Measurements from ENCODE around the gene MKRN2OS.
"Not testable (repeated sequence)": the region's sequence is repeated elsewhere in the genome, so short reads cannot be mapped to it uniquely, and the experiment has no call there.

Gene MKRN2OS

DNA sequence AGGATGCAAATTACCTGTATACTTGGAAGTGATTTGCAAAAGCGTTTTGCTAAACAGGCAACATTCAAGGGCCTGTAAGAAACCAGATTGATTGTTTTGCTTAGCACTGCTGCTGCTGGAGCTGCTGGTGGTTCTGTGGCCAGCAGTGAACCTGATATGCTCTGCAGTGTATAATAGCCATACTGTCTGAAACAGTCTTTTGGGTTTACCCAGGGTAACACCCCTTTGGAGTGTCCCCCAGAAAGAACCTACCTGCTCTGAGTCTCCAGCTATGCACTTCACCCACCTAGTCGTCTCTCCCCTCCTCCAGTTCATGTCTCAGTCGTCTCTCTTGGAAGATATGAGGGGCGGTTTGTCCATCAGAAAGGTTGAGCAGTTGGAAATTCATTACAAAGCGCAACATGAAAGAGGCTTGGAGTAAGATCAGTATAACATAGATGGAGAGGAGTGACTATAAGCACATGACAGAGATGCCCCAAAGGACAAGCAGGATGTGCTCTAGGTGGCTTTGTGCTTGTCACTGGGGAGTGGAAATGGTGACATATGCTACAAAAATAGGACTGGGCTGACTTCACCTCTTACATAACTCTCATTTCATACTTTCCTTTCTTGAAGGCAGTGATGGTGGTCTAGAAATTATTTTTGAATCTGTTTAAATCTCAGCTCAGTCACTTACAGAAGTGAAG, 15.3 kb upstream of the MKRN2OS start:
- no peak for DNase-seq

DNA sequence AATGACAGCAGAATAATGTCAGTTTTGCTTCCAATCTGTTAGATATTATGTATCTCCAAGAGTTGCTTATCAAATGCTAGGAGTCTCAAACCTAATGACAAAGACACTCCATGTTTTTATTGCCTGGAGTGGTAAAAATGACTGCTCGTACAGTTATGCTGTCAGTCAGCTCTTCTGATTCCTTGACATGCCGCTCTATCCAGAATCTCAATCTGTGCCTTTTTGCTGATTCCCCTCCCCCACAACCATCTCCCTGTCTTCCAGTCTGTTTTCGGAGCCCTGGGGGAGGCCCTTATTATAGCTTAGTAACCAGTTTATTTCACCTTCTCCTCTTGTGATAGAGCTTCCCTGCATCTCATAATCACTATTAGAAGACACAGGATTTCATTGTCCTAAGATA, 14.2 kb upstream of the MKRN2OS start:
- no peak for DNase-seq

DNA sequence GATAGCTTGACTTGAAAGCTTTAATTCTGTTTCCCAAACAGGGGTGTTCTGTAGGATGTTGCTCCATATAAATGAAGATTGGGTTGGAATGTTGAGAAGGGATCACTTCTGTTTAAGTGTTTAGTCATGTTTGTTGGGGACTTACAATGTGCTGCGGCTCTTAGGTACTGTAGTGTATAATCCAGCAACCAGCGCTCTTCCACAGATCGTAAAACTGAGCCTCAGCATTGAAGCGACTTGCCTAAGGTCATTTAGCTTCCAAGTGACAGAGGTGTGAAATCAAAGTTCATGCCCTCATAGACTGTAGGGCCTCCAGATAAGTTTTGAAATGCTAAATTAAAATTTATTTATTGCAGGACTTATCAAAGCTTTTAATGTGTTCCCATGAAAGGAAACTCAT, 13.4 kb upstream of the MKRN2OS start:
- no peak for DNase-seq

DNA sequence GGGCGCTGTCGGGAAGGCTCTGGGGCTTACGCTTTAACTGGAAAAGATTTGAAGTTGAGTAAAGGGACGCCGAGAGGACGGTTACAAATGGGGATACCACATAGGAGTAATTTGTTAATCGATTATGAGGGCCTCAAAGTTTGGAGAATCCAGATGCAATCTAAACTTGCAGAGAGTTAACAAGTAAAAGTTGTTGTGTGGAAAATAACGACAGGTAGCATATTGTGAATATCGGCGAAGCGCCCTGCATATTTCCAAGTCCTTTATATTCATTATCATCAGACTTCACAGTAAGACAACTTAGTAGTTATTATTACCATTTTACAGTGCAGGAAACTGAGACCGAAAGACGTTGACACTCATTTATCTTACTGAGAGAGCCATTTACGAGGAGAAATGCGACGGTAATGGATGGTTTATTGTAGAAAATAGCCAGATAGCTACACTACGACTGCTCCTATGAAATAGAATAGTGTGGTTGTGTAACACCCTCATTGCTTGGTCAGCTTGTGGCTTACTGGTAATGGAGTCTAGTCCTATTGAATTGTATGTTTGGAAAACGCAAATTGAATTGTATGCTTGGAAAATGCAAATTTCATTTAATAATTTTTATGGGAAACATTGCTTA, 12.3 kb upstream of the MKRN2OS start:
- no peak for DNase-seq

DNA sequence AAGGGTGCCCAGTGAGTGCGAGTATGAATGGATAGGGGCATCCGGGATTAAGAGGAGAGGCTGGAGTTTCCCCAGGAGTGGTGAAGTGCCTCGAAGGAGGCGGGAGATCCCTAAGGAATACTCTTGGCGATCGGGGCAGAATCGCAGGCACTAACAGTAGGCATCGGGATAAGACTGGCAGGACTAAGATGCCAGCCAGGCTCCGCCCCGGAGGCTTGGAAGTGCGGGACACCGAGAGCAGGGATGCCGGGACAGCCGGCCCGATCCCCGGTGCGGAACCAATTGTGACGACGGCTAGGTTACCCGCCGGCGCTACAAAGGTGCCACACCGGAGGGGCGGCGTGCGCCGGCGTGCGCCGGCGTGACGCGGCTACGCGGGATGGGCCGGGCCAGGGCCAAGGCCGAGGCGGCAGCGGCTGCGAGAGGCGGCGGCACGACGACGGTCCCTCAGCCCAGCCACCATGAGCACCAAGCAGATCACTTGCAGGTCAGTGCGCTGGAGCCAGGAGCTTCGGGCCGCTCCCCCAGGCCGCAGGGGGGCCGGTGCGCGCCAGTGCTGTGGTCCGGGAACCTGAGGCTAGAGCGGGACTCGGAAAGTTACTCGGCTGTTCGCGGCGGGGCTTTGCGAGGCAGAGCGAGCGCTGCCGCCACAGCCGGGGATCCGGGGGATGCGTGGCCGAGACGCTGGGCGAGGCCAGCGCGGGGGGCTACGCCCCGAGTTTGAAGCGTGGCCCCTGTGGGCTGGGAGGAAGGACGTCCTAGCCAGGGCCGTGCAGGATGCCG, 11.6 kb upstream of the MKRN2OS start, which contains the start of gene MKRN2:
MKRN2 (plus strand) TSS at position 398 of the 783 bp plus-strand sequence; CDS start at position 462, 64 bp downstream.
- DNase-seq: peak; percentile 66

DNA sequence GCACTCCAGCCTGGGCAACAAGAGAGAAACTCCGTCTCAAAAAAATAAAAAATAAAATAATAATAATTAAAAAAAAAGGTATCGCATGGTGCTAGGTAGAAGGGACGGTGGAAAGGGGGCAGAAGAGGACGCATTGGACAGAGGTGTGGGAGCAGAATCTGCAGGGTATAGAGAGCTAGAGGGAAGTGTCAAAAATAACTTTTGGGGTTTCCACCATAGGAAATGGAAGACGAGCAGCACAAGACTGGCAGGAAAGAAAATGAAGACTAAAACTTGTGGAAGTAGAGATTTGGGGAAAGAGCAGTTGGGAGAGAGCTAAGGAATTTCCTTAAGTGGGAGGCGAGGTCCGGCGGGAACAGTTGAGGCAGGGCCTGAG, 11.0 kb upstream of the MKRN2OS start:
- no peak for DNase-seq

DNA sequence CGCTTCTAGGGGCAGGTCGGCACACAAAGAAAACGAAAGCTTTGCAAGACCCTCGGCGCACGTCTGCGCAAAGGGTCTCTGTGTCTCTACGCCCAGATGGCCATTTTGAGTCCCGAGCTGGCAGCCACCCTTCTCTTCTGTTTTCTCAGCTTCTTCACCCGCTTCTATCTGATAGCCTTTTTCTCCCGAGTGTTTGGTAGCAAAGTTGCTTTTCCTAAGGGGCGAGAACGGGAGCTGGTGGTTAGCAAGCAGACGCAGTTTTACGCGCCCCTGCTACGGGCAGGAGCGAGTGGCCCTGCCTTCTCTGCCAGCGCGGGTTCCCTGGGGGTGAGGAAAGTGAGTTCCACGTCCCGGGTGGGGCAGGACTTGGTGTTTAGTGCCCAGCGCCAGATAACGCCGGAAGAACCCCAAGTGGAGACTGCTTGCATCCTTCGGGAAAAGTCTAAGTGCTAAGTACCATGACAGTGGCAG, 8.7 kb upstream of the MKRN2OS start:
- DNase-seq: no peak

DNA sequence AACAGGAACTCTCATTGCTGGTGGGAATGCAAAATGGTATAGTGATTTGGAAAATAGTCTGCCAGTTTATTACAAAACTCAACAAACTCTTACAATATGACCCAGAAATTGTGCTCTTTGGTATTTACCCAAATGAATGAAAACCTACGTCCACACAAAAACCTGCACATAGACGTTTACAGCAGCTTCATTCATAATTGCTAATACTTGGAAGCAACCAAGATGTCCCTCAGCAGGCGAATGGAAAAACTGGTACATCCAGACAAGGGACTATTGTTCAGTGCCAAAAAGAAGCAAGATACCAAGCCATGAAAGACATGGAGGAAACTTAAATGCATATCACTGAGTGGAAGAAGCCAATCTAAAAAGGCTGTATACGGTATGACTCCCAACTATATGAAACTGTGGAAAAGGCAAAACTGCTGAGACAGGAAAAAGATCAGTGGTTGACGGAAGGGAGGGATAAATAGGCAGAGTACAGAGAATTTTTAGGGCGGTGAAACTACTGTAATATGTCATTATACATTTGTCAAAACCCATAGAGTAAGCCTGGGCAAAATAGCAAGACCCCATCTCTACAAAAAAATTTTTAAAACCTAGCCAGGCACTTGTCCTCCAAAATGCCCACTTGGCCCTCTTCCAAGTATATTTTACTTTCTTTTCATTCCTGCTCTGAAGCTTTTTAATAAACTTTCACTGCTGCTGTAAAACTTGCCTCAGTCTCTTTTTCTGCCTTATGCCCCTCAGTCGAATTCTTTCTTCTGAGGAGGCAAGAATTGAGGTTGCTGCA, 4.9 kb upstream of the MKRN2OS start:
- no peak for DNase-seq

DNA sequence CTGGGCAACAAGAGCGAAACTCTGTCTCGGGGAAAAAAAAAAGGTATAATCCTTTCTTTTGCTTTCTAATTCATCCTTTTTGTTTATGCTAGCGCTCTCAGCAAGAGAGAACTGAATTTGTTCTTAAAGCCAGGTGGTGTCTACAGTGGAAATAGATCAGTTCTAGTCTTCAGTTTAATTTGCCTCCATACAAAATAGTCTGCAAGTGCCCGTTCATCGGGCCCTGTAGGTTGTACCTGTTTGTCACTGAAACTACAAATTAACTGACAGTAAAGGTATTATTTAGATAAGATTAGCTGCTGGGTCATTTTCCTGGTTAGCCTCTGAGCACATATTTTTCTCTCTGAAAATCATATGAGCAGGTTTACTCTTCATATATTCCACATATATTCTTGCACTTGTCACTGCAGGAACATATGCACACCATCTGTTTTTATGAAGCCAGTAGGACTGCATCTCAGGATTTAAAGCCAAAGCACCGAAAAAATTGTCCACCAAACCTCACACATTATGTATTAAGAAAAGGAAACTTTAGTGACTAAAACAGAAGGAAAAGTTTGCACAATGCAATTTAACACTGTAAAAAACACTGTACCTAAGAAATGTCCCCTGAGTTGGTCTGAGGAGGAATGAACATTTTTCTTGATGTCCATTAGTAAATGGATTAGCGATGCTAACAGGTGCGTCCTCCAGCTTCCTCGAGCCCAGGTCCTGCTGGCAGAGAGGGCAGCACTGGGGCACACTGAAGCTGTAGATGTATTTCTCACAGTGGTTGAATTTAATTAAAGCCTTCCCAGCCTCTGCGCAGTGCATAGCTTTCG, 437 bp downstream of the MKRN2OS start:
- DNase-seq: no peak

DNA sequence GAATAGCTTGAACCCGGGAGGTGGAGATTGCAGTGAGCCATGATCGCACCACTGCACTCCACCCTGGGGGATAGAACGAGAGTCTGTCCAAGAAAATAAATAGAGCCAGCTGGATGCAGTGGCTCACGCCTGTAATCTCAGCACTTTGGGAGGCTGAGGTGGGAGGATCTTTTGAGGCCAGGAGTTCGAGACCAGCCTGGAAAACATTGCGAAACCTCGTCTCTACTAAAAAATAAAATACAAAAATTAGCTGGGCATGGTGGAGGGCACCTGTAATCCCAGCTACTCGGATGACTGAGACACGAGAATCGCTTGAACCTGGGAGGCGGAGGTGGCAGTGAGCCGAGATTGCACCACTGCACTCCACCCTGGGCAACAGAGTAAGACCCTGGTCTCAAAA, 1.8 kb downstream of the MKRN2OS start:
- DNase-seq: not testable (repeated sequence)

DNA sequence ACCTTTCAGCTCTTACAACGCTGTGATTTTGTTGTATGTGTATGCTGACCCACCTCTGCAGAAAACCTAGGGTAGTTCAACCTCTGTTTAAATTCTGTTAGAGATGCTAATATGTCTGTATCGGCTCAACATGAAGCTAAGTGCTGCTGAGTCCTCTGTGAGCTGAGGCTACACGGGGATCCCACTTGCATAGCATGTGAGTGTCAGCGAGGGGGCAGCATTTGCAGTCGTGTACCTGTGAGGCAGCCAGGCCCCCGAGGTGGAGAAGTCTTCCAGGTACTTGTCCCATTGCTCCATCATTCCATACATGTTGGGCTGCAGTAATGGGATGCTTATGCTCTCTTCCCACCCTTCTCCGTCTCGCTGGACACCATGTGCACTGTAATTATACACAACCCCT, 3.7 kb downstream of the MKRN2OS start:
- no peak for DNase-seq

DNA sequence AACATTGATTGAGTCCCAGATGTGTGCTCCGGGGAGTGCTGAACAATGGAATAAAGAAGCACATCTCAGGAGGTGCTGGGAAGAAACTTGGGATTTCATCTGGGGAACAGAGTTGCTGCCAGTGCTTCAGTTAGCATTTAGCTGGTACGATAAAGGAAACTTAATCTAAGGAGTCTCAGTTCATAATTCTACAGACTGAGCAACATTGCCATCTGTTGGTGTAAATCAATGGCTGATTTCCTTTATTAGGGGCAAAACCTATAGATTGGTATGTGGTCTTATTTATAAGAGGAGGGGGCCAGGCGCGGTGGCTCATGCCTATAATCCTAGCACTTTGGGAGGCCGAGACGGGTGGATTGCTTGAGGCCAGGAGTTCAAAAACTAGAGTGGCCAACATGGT, 8.9 kb downstream of the MKRN2OS start:
- no peak for DNase-seq

DNA sequence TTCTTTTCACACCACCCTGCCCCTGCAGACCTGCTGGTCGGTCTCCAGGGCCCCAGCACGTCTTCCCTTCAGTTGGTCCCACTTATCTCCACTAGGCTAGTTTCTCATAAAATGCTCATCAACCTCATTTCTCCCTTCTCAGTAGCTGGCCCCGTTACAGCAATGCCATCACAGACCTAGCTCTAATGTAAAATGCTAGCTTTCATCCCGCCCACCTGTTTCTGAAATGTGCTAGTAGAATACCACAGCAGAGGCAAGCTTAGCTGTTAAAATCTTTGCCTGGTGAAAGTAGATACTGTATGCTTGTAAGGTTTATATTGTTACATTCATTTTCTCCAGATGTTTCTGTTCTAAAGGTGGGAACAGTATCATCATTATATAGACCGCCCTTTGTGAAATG, 13.1 kb downstream of the MKRN2OS start:
- no peak for DNase-seq

DNA sequence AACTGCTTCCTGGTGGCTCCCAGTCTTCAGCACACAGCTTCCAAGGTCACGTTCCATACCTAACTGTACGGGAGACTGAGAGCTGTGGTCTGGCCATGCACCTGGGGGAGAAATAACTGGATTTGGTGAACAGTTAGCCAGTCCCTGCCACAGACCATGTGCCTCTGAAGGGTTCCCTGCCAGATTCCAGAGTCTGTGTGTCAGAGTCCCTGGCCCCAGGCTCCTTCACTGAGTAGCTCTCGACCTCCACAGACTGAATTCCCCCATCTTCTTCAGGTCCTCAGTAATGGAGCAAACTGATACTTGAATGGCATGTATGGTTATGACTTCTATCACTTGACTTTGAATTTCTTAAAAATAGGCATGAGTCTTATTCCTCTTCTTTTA, 17.5 kb downstream of the MKRN2OS start:
- no peak for DNase-seq

DNA sequence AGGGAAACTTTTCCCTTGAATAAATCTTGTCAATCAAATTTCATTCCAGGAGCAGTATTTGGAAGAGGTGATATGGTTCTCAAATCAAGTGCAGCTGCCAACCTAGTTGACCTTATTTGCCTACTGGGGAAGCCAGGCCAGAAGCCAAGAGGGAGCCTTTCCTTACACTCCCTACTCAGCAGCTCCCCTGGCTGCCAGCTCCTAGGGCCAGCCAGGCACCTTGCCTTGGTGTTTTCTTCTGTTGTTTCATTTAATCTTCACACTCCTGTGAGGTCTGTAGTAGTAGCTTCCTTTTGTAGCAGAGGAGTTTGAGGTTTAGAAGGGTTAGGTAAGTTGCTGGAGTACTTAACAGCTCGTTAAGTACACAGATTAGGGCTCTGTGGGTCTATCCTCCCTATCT, 22.6 kb downstream of the MKRN2OS start:
- no peak for DNase-seq

DNA sequence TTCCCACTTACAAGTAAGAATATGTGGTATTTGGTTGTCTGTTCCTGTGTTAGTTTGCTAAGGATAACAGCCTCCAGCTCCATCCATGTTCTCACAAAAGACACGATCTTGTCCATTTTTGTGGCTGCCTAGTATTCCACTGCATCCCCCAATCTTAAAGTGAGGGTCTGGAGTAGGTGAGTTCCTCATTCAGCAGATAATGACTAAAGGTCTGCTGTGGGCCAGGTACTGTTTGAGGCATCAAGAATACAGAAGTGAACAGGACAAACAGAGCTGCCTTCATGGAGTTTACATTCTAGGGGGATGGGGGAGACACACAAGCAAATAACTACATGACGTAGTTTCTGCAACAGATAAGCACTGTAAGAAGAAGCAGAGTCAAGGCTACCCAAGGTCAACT, 24.3 kb downstream of the MKRN2OS start:
- DNase-seq: no peak

DNA sequence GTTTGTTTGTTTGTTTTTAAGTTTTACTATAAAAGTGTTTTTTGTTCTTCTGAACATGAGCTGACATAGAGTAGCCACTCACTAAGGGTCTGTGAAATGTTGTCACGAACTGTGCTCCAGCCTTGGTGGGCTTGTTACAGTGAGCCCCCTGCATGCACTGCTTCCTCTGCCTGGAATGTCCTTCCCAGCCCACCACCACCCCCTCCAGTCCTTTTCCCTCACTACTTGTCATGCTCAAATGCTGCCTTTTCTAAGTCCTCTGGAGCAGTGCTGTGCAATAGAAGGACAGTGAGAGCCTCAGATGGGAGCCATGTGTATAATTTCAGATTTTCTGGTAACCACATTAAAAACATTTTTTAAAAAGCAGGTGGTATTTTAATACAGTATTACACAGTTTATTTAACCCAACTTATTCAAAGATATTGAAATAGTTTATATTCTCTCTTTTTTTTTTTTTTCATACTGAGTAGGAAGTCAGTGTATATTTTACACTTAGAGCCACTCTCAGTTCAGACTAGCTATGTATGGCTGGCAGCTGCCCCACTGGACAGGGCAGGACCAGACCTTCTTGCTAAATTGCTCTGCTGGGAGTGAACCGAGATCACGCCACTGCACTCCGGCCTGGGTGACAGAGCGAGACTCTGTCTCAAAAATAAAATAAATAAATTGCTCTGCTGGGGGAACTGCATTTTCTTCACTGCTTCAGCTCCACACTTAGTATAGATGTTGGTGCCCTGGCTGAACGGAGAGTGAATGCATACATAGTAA, 26.9 kb downstream of the MKRN2OS start:
- no peak for DNase-seq

DNA sequence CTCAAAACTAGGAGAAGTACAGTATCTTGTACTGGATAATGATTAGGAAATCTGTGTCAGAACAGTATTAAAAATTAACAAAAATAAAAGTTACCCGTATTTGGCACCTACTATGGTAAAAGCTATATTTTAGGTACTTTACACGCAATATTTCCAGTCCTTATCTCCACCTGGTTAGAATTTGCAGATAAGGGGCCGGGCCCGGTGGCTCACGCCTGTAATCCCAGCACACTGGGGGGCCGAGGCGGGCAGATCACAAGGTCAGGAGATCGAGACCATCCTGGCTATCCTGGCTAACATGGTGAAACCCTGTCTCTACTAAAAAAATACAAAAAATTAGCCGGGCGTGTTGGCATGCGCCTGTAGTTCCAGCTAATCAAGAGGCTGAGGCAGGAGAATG, 28.4 kb downstream of the MKRN2OS start:
- no peak for DNase-seq

DNA sequence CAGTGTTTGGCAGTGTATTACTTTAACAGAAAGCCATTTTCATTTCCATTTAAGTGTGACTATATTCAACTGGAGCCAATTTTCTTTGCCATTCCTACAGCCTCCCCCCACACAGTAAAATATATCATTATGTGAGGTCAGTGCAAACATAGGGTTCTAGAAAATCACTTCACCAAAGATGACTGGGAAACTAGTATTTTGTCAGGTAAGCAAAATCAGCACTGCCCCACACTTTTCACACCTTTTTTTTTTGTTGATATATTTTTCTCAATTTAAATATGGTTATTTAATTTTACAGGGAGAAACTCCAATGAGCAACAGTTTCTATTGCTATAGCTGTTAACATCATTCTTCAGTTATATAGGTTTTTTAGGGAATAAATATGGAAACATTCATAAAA, 29.7 kb downstream of the MKRN2OS start:
- no peak for DNase-seq

DNA sequence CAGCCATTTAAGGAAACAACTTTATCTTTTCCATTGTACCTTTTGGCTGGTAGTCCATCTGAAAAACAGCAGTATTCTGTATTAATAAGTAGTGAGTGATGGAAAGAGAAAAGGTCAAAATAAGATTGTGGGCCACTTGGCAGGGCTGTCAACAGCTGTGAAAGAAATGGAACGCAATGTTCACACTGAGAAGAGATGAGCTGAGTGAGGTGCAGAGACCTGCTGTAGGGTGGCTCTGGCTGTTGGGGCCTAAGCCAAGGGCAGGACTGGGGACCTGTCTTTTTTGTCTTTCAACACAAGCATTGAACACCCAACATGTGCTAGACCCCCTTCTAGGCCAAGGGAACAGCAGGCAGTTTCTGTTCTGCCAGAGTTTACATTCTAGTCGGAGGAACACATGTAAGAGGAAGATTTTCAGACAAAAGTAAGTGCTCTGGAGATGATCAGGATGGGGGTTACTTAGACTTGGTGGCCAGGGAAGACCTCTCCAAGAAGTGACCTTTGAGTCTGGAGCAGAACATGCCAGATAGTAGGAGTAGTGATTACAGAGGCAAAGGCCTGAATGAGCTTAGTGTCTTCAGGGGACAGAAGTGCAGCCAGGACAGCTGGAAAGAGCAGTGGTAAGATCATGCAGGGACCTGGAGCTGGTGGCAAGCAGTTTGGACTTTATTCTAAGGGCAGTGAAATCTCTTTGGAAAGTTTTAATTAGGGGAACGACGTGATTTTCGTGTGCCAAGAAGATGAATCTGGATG, 31.4 kb downstream of the MKRN2OS start:
- DNase-seq: no peak
